GM12875 (cell line): ENCODE results near the gene KCNJ3.

ENCODE experiments used
- H3K4me3 ChIP-seq: one replicate; pipeline ENCODE4 v1.5.1; 2011; ENCODE audit warnings: low read depth, low read length, control low read depth
- TF ChIP-seq, protein P1 (sequence below): IDR thresholded peaks from 2 replicates; pipeline ENCODE4 v1.5.1; 2011; ENCODE audit warnings: low read depth, mild to moderate bottlenecking, control low read depth, inconsistent platforms, low read length, moderate library complexity, borderline replicate concordance; ENCODE audit not compliant: insufficient read depth

Gene KCNJ3

DNA sequence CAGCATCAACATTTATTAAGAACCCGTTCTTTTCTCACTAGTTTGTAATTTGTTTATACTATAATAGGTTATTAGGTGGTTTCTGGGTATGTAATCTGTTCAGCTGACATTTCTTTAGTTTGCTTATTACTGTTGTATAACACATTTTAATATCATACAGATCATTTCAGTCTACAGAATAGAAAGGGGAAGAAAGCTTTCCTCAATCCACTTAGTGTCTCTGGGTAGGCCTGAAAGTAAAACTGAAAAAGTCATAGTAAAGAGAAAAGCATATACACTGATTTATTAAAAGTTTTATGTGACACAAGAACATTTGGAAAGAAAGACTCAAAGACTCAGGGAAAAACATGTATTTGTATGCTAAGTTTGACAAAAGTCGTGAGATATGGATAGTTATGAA, 16.8 kb upstream of the KCNJ3 start:
- TF ChIP-seq, protein P1, sequence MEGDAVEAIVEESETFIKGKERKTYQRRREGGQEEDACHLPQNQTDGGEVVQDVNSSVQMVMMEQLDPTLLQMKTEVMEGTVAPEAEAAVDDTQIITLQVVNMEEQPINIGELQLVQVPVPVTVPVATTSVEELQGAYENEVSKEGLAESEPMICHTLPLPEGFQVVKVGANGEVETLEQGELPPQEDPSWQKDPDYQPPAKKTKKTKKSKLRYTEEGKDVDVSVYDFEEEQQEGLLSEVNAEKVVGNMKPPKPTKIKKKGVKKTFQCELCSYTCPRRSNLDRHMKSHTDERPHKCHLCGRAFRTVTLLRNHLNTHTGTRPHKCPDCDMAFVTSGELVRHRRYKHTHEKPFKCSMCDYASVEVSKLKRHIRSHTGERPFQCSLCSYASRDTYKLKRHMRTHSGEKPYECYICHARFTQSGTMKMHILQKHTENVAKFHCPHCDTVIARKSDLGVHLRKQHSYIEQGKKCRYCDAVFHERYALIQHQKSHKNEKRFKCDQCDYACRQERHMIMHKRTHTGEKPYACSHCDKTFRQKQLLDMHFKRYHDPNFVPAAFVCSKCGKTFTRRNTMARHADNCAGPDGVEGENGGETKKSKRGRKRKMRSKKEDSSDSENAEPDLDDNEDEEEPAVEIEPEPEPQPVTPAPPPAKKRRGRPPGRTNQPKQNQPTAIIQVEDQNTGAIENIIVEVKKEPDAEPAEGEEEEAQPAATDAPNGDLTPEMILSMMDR = no peak

DNA sequence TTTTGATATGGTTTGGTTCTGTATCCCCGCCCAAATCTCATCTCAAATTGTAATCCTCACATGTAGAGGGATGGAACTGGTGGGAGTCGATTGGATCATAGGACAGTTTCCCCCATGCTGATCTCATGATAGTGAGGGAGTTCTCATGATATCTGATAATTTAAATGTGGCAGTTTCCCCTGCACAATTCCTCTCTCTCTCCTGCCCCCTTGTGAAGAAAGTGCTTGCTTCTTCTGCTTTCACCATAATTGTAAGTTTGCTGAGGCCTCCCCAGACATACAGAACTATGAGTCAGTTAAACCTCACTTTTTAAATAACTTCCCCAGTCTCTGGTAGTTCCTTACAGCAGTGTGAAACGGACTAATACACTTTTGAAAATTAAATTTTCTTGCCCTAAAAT, 12.3 kb upstream of the KCNJ3 start:
- no peak overlapping the region for H3K4me3 ChIP-seq
- TF ChIP-seq, protein P1 = no peak

More for the DNA sequence above, 16.8 kb upstream of the KCNJ3 start:
- H3K4me3 ChIP-seq = no peak overlapping the region

DNA sequence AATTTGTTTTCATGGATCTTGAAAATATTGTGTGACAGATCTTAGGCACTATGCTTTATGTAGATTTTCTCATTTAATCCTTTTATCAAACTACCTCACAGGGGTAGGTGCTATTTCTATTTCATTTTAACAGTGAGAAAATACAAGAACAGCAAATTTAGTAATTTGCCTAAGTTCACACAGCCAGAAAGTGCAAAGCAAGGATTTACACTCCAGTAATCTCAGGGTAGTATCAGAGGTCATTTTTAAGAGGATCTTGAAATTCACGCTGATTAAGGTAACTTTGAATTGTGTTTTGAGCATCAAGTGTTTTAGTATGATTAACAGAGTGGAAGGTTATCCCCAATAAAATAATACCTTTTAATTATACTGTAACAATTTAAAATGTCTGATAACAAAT, 10.1 kb upstream of the KCNJ3 start:
- H3K4me3 ChIP-seq = no peak overlapping the region
- TF ChIP-seq, protein P1 = no peak

DNA sequence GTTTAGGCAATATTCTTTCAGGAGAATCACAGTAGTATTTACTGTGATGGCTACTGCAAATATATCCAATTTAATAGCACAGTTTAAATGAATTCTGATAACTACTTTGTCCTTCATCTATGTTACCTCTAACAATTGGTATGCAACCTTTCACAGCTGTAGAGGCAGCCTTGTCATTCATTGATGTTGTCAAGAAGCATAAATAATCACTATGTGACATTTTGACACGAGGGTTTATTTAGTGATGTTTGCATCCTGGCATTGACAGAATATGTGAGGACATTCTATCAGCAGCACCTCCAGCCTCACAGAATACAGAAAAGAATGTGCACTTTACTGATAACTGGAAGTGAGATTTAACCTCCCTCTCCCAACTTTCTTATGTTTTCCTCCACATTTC, 9.3 kb upstream of the KCNJ3 start:
- TF ChIP-seq, protein P1 = no peak
- H3K4me3 ChIP-seq = no peak overlapping the region

DNA sequence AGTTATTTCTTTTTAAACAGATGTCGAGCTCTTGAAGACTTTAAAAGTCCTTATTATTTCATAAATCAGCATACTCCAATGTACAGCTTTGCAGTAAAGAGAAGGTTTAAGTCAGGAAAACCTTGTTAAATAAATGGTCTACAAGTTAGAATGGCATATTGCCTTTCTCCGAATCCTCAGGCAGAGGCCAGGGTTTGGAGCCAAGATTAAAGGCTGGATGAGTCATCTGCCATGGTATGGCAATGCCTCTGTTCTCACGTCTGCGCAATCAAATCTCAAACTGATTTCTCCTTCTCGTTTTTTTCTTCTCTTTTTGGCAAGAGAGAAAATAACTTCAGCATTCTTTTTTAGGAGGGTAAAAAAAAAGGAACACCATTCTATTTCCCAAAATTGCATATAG, 5.6 kb upstream of the KCNJ3 start:
- TF ChIP-seq, protein P1 = no peak
- H3K4me3 ChIP-seq = no peak overlapping the region

DNA sequence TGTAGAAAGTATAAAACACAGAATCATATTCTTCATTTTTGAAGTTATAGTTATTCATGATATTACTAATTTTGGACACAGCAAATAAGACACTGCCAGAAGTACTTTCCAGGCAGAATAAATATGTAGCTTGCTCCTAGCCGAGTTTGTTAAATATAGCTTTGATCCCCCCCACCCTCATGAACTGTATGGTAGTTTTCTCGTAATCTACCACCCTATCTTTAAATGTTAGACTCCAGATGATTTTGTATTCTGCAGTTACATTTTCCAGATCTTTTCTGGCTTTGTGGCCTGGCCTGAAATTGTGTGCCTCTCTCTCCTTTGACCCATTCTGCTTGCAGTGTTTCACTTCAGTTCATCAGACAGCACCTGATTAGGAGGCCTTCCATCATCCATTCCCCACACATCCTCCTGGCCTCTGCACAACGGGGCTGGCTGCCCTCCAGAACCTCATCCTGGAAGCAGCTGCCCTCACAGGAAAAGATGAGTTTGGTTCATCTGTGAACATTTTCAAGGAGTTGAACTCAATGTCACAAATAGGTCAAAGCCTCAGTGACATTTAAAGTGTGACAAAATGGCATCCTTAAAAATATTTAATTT, 4.7 kb upstream of the KCNJ3 start:
- no peak overlapping the region for H3K4me3 ChIP-seq
- TF ChIP-seq, protein P1 = no peak

DNA sequence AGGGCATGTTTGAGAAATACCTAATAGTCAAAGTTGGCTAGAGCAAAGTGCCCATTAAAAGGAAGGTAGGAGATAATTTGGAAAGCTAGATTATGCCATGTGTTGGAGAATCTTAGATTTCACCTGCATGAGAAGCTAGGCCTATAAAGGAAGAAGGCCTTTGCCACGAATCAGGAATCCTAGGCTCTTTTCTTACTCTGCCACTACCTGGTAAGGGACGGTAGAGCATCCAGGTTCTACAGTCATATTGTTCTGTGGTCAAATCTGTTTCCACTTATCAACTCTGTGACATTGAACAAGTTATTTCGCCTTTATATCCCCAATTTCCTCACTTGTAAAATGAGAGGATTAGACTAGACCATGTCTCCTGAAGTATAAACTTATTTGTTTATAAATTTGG, 3.6 kb upstream of the KCNJ3 start:
- no peak overlapping the region for H3K4me3 ChIP-seq
- TF ChIP-seq, protein P1 = no peak
